ENCODE data around the gene DPY19L3.

DNA sequence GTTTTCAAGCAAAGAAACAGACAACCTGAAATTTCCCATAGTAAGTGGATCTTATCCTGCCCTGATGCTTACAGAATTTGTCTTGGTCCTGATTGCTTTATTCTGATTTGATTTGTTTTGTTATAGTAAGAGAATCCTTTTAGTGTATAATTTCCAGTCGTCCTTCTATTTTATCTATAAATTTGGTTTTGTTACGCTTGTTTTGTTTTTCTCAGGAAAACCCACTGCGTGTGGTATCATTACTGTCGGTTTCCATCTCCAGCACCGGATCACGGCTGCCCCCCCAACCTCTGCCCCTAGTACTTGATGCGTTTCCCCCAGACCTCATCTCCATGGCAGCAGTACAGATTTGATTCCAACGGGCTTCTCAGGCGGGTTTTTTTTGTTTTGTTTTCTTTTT lies 117.4 kb downstream of the DPY19L3 start:
- TF ChIP-seq CTCF (IDR thresholded peaks at IDR 0.05): no peak
- no peak for TF ChIP-seq EZH2 (IDR thresholded peaks at IDR 0.05; ENCODE audit: borderline replicate concordance, insufficient read depth, low read depth, low read length, poor library complexity, severe bottlenecking)

Data from B cell (primary cell).